HG03521 (cell line): ENCODE results near the gene VEPH1.

Experiments used
- ATAC-seq: cut with Tn5 transposase; IDR thresholded peaks from one replicate; pipeline ENCODE4 v1.9.1; 2021; ENCODE audit warnings: mild to moderate bottlenecking, moderate library complexity; ENCODE audit not compliant: unreplicated experiment

VEPH1 gene

GRCh38 chr3:157313186-157313585, 190.0 kb downstream of the VEPH1 start:
- ATAC-seq = no peak

DNA sequence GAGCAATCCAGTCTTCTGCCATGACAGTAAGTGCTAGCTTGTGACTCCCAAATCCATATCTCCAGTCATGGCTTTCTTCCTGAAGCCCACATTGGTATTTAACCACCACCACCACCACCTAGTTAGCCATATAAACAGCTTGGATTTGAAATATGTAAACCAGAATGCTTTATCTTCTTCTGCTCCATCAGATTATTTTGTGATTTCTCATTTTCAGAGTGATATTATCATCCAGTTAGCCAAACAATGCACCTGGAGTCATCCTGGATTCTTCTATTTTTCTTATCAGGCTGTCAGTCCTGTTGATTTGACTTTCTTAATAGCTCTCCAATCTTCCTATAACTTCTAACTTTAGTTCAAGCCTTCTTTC, 190.9 kb downstream of the VEPH1 start:
- ATAC-seq = no peak

GRCh38 chr3:157311633-157312375, 191.4 kb downstream of the VEPH1 start:
- no peak for ATAC-seq

GRCh38 chr3:157310329-157311052, 192.7 kb downstream of the VEPH1 start:
- ATAC-seq = no peak

DNA sequence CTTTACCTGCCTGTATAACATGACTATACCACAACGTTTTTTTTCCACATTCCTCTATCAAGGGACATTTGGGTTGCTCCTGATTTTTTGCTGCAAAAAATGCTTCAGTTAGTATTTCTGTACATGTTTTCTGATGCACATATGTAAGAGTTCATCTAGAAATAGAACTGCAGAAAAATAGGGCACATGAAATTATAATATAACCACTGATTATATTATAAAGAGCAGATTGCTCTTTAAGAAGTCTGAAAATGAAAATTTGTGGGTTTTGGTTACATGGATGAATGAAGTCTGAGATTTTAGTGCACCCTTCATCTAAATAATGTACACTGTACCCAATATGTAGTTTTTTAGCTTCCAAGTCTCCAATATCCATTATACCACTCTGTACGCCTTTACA, 196.7 kb downstream of the VEPH1 start:
- no peak for ATAC-seq

GRCh38 chr3:157305392-157305791, 197.8 kb downstream of the VEPH1 start:
- no peak for ATAC-seq

DNA sequence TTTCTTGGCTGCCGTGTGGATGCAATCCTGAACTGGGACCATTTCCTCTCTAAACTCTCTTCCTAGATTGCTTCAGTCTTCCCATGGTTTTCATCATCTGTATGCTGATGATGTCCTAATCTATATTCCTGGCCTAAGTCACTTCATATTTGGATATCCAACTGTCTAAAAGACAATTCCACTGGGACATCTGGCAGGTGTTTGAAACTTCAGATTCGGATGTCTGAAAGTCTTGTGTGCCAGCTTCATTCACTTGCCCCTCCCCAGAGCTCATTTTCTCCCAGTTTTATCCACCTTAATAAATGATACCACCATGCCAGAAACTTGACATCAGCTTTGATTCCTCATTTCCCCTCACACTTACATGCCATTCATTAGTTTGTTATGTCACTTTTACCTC, 201.5 kb downstream of the VEPH1 start:
- no peak for ATAC-seq

DNA sequence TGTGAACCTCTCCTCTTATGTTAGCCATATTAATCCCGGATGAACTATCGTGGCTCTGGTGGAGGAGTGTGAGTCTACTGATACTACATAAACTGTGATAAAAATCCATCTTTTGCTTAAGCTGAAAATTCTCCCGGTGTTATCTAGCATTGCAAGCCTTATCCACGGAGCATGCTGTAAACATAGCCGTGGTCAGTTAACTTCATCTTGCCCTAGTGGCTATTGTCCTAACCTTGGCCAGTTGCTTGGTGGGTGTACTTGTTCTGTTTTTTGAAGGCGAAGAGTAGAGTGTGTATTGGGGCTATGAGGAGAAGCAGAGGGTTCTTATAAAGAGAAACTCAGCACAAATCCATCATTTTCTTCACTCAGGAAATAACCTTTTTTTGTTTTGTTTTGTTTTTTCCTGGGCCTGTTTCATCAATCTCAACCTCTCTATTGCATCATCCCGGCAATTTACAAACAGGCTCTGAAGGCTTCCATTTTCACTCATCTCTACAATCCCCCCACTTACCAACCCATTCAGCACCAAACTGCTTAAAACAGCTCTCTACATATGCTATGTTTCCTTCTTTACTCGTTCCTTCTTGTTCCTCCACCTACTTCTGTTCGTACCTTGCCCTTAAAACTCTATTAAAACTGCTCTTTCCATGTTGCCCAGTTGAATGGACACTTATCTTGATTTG, 202.1 kb downstream of the VEPH1 start:
- no peak for ATAC-seq

- no peak for ATAC-seq
Measured at GRCh38 chr3:157300094-157300493, 203.1 kb downstream of the VEPH1 start.

GRCh38 chr3:157297328-157297915, 205.8 kb downstream of the VEPH1 start:
- no peak for ATAC-seq

DNA sequence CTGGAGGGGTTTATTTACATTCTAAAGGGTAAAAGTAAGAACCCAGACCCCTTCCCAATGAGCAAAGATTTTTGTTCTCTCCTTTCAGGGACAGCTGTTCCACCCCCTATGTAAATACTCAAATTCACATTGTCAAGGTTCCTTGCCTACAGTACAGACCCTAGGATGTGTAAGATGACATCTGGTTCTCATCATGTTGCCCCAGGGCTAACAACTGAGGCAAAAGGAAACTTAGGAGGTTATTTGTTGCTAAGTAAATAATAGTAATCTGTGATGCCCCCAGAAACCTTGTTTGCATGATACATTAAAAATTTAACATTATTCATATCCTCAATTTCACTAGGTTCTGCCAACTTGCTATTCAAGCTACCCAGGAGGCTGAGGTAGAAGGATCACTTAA, 208.3 kb downstream of the VEPH1 start:
- ATAC-seq = no peak

- no peak for ATAC-seq
Measured at GRCh38 chr3:157294491-157294890, 208.7 kb downstream of the VEPH1 start.

GRCh38 chr3:157290766-157291165, 212.4 kb downstream of the VEPH1 start:
- ATAC-seq = no peak

GRCh38 chr3:157285966-157286365, 217.2 kb downstream of the VEPH1 start:
- ATAC-seq = no peak

DNA sequence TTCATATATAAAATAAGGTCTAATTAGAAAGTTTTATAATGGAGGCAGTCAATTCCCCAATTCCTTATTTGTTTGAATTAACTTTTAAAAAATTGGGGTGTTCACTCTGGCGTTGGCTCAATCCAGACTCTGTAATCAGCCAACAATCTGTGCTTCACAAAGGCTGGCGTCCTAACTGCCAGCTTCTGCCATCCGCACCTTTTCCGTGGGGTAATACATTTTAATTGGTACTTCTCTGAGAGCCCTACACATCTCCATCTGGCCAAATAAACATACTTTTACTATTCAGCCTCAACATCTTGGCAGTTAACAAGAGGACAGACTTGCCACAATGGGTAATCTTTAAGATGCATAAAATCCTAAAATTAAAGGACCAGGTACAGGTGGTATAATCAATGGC, 218.1 kb downstream of the VEPH1 start:
- no peak for ATAC-seq

- no peak for ATAC-seq
Measured at GRCh38 chr3:157284688-157285087, 218.5 kb downstream of the VEPH1 start.

DNA sequence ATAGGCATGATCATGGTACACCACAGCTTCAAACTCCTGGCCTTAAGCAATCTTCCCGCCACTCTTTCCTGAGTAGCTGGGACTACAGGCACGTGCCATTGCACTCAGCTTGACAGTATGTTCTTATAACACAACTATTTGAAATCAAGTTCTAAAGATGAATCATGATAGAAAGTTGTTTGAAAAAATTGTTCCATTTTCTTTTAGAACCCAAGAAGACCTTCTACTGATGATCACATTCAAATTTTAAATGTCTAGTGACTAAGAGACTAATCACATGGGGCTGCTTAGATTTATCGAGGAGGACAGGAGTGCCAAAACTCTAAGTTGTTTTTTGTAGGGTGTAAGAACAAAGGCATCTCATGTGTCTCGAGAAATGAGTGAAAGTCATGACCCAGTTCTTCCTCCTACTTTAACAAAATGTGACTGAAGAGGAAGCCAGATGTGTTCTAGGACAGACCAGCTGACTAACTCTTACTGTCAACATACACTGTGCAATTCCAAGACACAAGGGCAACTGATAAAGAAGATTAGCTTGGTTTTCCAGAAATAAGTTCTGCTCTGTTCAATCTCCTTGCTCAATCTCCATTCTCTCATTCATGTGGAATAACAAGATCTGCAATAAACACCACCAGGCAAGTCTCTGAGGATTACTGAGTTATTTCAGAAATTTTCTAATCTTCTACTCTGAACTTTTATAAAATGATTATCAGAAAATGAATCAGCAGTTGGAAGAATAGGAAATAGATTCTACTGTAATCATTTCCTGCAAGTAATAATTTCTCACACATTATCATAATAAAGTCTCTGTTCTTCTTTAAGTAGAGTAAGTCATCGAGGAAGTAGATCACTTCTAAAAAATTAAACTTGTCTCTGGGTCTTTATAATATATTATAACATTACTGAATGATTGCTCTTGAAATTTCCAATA, 220.7 kb downstream of the VEPH1 start:
- no peak for ATAC-seq

DNA sequence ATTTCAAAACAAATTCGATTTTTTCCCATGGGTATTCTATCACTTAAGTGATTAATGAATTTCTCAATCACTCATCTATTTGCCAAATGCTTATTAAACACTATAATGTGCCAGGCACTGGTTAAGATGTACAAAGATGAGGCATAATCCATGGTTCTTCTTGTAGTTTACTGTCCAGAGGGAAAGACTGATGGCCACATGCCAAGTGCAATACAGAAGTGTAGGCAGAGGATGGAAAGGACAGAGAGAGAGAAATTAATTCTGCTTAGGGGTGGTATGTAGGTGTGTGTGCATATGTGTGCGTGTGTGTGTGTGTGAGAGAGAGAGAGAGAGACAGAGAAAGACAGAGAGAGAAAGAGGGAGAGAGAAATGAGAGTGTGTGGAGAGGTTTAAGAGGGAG, 222.4 kb downstream of the VEPH1 start:
- no peak for ATAC-seq

GRCh38 chr3:157280354-157280753, 222.9 kb downstream of the VEPH1 start:
- no peak for ATAC-seq

DNA sequence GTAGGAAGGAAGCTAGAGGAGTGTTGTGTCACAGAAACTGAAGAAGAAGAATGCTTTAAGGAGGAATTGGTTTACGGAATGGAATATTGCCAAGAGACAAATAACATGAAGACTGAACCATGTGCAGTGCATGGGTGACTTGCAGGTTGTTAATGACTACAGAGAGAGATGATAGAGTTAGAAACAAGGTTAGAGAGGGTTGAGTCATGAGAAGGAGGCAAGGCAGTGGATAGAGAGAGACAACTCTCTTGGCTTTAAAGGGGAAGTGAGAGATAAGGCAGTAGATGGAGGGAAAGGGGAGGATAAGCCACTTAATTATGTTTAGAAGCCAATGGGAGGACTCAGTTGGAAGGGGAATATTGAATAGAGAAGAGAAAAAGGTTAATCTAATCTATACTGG, 224.0 kb downstream of the VEPH1 start:
- no peak for ATAC-seq

DNA sequence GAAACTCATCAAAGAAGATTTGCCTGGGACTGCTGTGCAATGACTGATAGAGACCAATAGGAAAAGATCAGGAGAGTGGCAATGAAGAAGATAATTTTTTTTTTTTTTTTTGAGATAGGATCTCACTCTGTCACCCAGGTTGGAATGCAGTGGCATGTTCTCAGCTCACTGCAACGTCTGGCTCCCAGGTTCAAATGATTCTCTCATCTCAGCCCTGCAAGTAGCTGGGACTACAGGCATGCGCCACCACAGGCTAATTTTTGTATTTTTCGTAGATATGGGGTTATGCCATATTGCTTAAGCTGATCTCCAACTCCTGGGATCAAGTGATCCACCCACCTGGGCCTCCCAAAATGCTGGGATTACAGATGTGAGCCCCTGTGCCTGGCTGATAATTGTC, 226.4 kb downstream of the VEPH1 start:
- ATAC-seq = no peak
